Measurements from ENCODE around the gene OPN3.

The OPN3 gene

DNA sequence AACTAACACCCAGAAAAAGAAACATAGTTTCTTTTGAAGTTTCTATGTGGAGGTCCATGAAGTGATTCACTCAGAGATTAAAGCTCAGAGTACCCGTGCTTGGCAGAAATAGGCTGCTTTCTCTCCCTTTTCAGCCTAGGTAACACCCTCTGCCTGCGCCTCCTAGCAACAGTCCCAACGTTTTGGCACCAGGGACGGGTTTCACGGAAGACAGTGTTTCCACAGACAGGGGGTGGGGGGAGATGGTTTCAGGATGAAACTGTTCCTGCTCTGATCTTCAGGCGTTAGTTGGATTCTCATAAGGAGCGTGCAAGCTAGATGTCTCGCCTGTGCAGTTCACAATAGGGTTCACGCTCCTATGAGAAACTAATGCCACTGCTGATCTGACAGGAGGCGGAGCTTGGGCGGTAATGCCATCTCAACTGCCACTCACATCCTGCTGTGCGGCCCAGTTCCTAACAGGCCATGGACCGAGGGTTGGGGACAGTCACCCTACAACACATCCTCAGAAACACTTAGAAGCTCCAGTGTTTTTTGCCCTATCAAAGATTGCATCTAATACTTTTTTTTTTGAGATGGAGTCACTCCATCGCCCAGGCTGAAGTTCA is 53.2 kb downstream of the OPN3 start:
- no peak for DNase-seq

GRCh38 chr1:241582921-241583321 is 57.2 kb downstream of the OPN3 start:
- DNase-seq, result no peak

DNA sequence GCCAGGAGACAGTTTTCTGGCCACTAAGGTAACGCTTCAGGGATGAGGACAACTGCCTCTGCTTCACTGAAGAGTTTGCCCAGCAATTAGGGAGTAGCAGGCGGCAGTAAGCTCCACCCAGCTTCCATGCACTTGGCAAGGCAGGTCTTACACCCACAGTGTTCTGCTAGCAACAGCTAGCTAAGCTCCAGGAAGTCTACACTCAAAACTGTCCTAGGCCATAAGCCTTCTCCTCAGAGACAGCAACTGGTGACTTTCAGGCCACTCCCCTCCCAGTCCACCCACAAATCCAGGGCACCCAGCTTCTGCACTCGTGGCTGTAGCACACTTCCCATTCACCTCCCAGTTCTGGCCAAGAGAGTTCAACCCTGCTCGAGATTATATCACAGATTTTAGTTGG is 60.7 kb downstream of the OPN3 start:
- no peak for DNase-seq

DNA sequence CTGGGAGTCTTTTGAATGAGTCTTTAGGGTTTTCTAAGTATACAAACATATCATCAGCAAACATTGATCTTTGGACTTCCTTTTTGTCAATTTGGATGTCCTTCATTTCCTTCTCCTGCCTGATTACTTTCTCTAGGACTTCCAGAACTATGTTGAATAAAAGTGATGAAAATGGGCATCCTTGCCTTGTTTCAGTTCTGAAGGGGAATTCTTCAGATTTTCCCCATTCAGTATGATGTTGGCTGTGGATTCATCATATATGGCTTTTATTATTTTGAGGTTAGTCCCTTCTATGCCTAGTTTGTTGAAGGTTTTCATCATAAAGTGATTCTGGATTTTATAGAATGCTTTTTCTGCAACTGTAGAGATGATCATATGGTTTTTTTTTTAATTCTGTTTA is 66.0 kb downstream of the OPN3 start:
- DNase-seq, result no peak

GRCh38 chr1:241569848-241570247 is 70.3 kb downstream of the OPN3 start:
- no peak for DNase-seq

GRCh38 chr1:241560849-241561187 is 79.4 kb downstream of the OPN3 start:
- no peak for DNase-seq

- no peak for DNase-seq
Measured at GRCh38 chr1:241560146-241560848, 79.9 kb downstream of the OPN3 start.

DNA sequence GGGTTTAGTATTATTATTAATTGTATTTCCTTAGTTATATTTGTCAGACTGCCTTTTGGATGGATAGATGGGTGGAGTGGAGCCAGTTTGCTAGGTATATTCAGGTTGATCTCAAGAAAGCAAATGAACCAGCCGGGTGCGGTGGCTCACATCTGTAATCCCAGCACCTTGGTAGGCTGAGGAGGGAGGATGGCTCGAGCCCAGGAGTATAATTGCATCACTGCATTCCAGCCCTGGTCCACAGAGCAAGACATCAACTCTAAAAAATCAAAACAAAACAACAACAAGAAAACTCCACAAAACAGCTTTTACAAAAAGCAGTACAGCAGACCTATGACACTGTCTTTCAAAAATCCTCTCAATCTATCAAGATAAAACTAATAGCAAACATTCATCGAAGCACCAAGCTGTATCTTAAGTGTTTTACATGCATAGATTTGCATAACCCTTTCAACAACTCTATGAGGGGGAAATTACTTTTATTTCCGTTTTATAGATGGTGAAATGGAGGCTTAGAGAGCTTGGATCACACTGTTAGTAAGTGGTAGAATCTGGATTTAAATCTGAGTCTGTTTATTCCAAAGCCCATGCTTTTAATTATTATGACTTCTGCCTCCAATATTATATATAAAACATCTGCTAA is 82.5 kb downstream of the OPN3 start:
- DNase-seq, result no peak

GRCh38 chr1:241557031-241557430 is 83.1 kb downstream of the OPN3 start:
- DNase-seq, result no peak

GRCh38 chr1:241555526-241555925 is 84.6 kb downstream of the OPN3 start:
- DNase-seq, result no peak

DNA sequence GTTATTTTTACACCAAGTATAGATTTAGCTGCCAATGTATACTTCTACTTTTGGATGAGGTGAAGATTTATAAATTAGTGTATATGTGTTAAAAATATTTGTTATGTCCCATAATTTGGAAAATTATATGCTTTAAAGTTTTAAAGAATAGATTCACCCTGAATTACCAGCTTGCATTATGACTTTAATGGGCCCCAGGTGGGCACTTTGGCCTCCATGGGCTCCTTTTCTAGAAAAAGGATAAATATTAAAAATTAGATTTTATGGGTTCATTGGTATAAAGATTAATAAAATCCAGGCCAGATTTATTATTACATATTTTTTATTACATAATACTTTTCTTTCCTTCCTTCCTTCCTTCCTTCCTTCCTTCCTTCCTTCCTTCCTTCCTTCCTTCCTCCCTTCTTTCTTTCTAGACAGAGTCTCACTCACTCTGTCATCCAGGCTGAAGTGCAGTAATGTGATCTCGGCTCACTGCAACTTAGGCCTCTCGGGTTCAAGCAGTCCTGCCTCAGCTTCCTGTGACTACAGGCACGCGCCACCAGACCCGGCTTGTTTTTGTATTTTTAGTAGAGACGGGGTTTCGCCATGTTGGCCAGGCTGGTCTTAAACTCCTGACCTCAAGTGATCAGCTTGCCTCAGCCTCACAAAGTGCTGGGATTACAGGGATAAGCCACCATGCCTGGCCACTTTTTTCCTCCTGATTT is 86.1 kb downstream of the OPN3 start:
- no peak for DNase-seq

- no peak for DNase-seq
Measured at GRCh38 chr1:241551759-241552638, 88.2 kb downstream of the OPN3 start.

DNA sequence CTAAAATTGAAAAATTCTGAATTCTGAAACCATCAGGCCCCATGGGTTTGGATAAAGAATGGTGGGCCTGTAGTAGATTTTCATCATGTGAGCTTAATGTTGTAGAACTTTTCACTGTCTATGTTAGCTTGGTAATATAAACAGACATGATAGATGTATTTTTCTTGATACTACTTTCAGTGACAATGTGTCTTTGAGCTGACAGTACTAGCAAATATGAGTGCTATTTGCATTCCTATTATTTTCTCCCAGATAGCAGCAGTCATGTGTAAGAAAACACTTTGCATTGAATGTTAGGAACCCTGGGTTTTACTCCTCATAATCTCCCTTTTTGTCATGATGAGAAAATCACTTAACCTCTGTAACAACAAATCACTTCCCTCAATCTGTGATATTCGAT is 89.9 kb downstream of the OPN3 start:
- no peak for DNase-seq

- DNase-seq, result no peak
Measured at GRCh38 chr1:241548008-241548407, 92.2 kb downstream of the OPN3 start.
